Neural cell (in vitro differentiated cells): ENCODE data around the gene SYNGR4.

ENCODE experiments used
- EP300 ChIP-seq: fragments of 450-650 bp; conservative IDR thresholded peaks from 2 replicates; pipeline ENCODE4 v1.6.1; 2014; ENCODE audit warnings: antibody characterized with exemption, mild to moderate bottlenecking, moderate library complexity; ENCODE audit not compliant: poor library complexity, severe bottlenecking
- EZH2 ChIP-seq: fragments of 200-600, 300-800 bp; shearing (Covaris generic), sonication (generic); IDR thresholded peaks from 2 replicates; pipeline ENCODE4 v1.6.1; 2014; ENCODE audit warnings: antibody characterized with exemption, low read length, borderline replicate concordance, mild to moderate bottlenecking; ENCODE audit not compliant: insufficient read depth, poor library complexity, severe bottlenecking
- POLR2AphosphoS5 ChIP-seq: IDR thresholded peaks from 2 replicates; pipeline ENCODE4 v1.6.1; 2012
- RAD21 ChIP-seq: fragments of 450-650 bp; conservative IDR thresholded peaks from 2 replicates; pipeline ENCODE4 v1.6.1; 2014; ENCODE audit warnings: antibody characterized with exemption, mild to moderate bottlenecking, moderate library complexity
- REST ChIP-seq: IDR thresholded peaks from 2 replicates; pipeline ENCODE4 v1.6.1; 2012; ENCODE audit warnings: borderline replicate concordance
- SMC3 ChIP-seq: fragments of 450-650 bp; conservative IDR thresholded peaks from 2 replicates; pipeline ENCODE4 v1.6.1; 2014; ENCODE audit warnings: antibody characterized with exemption, mild to moderate bottlenecking, moderate library complexity; ENCODE audit not compliant: poor library complexity
- TAF1 ChIP-seq: IDR thresholded peaks from 2 replicates; pipeline ENCODE4 v1.6.1; 2012; ENCODE audit warnings: low read depth
- TF ChIP-seq, protein P1 (sequence below): fragments of 450-650 bp; IDR thresholded peaks from 2 replicates; pipeline ENCODE4 v1.5.1; 2014; ENCODE audit warnings: antibody characterized with exemption, mild to moderate bottlenecking, moderate library complexity; ENCODE audit not compliant: poor library complexity, severe bottlenecking

- TF ChIP-seq, protein P1, sequence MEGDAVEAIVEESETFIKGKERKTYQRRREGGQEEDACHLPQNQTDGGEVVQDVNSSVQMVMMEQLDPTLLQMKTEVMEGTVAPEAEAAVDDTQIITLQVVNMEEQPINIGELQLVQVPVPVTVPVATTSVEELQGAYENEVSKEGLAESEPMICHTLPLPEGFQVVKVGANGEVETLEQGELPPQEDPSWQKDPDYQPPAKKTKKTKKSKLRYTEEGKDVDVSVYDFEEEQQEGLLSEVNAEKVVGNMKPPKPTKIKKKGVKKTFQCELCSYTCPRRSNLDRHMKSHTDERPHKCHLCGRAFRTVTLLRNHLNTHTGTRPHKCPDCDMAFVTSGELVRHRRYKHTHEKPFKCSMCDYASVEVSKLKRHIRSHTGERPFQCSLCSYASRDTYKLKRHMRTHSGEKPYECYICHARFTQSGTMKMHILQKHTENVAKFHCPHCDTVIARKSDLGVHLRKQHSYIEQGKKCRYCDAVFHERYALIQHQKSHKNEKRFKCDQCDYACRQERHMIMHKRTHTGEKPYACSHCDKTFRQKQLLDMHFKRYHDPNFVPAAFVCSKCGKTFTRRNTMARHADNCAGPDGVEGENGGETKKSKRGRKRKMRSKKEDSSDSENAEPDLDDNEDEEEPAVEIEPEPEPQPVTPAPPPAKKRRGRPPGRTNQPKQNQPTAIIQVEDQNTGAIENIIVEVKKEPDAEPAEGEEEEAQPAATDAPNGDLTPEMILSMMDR, result no peak
- TF ChIP-seq RAD21, result no peak
- no peak for TF ChIP-seq POLR2AphosphoS5
- TF ChIP-seq EZH2, result no peak
- TF ChIP-seq EP300, result no peak
- TF ChIP-seq TAF1, result no peak
- no peak for TF ChIP-seq SMC3
- no peak for TF ChIP-seq REST
Observed at GRCh38 chr19:48348045-48348444, 16.1 kb upstream of the SYNGR4 start.
